ENCODE measurements around the gene SLC22A4. TPM values are rescaled to one million over a fixed set of nuclear protein-coding genes. Genes with fewer than 3 reads are reported as not detected.

Gene SLC22A4
- total RNA-seq, 1 donor from 2014 or later: 1.7 TPM

DNA sequence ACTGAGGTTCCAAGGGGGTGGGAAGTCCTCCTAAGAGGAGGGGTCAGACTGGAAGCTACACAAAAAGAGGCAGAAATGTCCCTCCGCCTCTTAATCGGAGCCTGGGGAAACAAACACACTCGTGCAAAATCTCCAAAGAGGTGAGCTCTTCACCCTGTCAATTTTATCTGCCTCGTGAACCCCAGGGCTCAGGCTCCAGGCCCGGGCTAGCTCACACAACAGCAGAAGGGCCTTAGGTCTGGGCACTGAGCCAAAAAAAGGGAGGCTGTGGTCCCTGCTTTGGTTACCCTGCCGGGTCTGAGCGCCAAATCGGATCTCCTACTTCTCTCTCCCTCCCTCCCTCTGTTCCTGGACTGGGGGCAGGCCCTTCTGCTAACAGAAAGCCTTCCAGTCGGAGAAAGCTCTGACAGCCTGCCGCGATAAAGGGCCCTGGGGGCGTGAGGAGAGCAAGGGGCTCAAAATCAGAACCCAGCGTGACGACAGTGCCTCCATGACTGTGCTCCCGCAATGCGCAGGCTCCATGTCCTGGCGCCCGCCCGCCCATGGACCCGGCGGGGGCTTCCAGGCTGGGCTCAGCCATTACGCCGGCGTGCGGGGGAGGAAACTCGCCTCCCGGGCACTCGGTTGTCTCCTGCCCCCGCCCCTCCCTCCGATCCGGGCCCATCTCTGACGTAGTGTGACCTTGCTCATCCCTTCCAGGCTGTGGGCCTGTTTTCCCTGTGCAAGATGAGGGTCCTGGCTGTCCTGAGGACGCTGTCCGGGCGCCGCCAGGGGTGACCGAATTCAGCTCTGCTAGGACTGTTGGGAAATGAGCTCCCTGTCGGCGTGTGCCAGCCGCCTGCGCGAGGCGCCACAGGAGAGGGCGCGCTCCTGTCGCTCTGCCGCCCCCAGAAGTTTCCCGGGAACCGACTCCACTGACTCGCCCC is 865 bp upstream of the SLC22A4 start:
- DNase-seq (ENCODE audit: low spot score): peak; percentile 53
- Mint-ChIP-seq H3K27me3 (ENCODE audit: low read depth) (no peaks in the 10 kb centered on the region), H3K27ac (peak overlapping the region; percentile 90), H3K9me3 (no peaks in the 10 kb centered on the region), H3K4me3 (ENCODE audit: low read depth) (peak overlapping the region; percentile 92), H3K4me1 (ENCODE audit: low read depth) (peaks cover 34% of the 10 kb centered on the region), H3K36me3 (ENCODE audit: low read depth) (no peaks in the 10 kb centered on the region)
- intact Hi-C loops (cut with micrococcal nuclease): loop anchor here (2.0 to 5.0 kb wide), 6 partner anchors 21 to 199 kb away; partner anchors contain the start of genes IRF1 and SLC22A5

DNA sequence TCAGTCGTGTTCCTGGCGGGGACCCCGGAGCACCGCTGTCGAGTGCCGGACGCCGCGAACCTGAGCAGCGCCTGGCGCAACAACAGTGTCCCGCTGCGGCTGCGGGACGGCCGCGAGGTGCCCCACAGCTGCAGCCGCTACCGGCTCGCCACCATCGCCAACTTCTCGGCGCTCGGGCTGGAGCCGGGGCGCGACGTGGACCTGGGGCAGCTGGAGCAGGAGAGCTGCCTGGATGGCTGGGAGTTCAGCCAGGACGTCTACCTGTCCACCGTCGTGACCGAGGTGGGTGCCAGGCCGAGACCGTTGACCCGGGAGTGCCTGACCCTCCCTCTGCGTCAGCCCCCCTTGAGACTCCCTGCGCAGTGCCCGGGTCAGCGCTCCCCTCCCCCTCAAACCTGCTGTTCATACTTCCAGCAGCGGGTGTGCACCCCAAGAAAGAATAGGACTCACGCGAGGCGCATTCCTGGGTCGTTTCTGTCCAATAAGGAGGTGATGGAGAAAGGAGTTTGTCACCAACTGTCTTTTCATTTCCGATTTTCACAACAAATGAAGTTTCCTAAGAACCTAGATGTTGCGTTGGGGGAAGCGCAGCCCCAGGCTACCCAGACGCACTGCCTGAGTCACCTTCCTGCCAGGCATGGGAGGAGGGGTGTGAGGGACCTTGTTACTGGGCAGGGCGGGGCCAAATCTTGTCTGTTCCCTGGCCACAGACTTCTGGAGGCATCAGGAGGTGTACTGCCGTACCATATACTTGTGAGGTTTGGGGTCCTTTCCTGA is 722 bp downstream of the SLC22A4 start:
- Mint-ChIP-seq H3K9me3 (no peaks in the 10 kb centered on the region), H3K27me3 (ENCODE audit: low read depth) (no peaks in the 10 kb centered on the region), H3K36me3 (ENCODE audit: low read depth) (no peaks in the 10 kb centered on the region), H3K4me3 (ENCODE audit: low read depth) (peak overlapping the region; percentile 92), H3K4me1 (ENCODE audit: low read depth) (peaks cover 35% of the 10 kb centered on the region), H3K27ac (peak overlapping the region; percentile 89)
- intact Hi-C loops (cut with micrococcal nuclease): loop anchor here (2.0 to 5.0 kb wide), 5 partner anchors 58 to 224 kb away; partner anchors contain the start of genes IRF1 and SLC22A5
- peak; percentile 54 for DNase-seq (ENCODE audit: low spot score)

DNA sequence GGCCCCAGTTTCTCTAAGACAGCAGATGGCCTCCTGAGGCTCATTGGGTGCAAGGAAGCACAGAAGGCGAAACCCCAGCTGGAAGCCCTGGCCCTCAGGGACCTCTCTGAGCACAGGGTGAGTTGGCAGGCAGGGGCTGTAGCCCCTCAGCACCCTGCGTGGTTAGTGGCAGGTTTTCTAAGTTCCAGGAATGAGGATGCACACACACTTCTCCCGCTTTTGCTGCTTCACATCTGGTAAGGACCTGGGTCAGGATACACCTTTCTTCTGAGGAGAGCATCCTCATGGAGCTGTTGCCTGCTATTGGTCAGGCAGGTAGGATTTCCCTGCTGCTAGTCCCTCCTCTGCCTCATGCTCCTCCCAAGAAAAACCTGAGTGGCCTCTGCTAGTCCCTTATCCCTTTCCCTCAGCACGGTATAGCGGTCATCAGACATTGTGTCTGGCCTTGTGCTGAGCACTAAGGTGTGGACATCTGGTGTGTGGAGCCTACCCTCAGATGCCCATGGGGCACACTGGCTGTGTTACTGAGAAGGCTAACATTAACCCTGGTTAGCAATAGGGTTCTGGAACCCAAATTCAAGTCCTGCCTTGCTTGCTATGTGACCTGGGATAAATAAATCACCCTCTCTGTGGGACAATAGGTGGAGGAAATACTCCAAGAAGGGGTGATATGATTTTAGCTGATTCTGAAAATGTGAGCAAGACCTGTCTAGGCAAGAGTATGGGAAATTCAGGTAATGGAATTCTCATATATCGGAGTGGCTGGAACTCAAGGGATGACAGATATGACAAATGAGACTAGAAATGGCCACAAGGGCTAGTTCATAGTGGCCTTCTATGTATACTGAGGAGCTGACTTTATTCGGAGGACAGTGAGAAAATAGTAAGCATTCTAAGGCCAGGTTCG is 1.6 kb downstream of the SLC22A4 start:
- no peak for DNase-seq (ENCODE audit: low spot score)
- H3K4me3 Mint-ChIP-seq (ENCODE audit: low read depth): peak overlapping the region; percentile 92
- intact Hi-C loops (cut with micrococcal nuclease): loop anchor here (2.0 kb wide), 1 partner anchor 225 kb away; no protein-coding TSS in a partner anchor
- peaks cover 35% of the 10 kb centered on the region for H3K4me1 Mint-ChIP-seq (ENCODE audit: low read depth)
- no peaks in the 10 kb centered on the region for H3K27me3 Mint-ChIP-seq (ENCODE audit: low read depth)
- H3K9me3 Mint-ChIP-seq: no peaks in the 10 kb centered on the region
- peak overlapping the region; percentile 35 for H3K27ac Mint-ChIP-seq
- H3K36me3 Mint-ChIP-seq (ENCODE audit: low read depth): no peaks in the 10 kb centered on the region

DNA sequence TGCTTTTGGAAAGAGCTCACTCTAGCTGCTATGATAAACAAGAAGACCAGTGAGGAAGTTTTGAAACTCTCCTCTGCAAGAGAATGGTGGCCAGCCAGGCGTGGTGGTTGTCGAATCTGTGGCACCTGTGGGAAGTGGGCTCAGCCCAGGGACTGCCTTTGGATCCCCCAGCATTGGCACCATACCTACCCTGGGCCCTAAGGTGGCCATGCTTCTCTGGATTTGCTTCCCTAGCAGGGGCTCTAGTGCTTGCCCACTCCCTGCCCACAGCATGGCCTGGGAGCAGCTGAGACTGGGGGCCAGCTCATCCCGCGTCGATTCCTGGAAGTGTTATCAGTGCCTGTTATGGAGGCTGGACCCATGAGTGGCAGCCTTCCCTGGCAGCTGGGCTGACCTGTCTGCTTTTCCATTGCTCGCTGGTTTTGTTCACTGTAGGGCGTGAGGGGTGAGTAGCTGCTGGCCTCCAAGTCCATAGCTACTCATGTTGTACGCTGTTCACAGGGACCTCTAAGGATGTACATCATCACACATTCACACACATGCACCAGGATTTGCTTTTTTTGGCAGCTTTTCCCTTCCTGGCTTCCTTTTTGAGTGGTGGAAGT is 2.3 kb downstream of the SLC22A4 start:
- peaks cover 35% of the 10 kb centered on the region for H3K4me1 Mint-ChIP-seq (ENCODE audit: low read depth)
- H3K9me3 Mint-ChIP-seq: no peaks in the 10 kb centered on the region
- intact Hi-C loops (cut with micrococcal nuclease): no loop called here
- no peak for DNase-seq (ENCODE audit: low spot score)
- no peak overlapping the region for H3K4me3 Mint-ChIP-seq (ENCODE audit: low read depth)
- no peaks in the 10 kb centered on the region for H3K36me3 Mint-ChIP-seq (ENCODE audit: low read depth)
- no peak overlapping the region for H3K27ac Mint-ChIP-seq
- H3K27me3 Mint-ChIP-seq (ENCODE audit: low read depth): no peaks in the 10 kb centered on the region

DNA sequence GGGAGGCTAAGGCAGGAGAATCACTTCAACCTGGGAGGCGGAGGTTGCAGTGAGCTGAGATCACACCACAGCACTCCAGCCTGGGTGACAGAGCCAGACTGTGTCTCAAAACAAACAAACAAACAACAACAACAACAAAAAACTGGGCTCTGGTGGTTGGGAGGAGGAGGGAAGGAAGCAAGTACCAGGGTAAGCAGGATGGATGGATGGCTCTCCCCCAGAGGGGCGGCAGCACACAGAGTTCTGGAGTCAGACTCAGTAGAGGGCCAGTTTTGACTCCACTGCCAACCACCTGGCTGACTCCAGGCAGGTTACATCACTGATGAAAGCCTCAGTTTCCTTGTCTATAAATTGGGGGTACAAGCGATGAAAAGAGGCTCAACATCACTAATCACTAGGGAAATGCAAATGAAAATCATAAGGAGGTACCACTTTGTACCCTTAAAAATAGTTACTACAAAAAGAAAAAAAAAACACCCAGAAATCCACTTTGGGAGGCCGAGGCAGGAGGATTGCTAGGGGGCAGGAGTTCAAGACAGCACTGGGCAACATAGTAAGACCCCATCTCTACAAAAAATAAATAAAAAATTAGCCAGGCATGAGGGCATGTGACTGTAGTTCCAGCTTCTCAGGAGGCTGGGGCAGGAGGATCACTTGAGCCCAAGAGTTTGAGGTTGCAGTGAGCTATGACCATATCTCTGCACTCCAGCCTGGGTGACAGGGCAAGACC is 3.2 kb downstream of the SLC22A4 start:
- DNase-seq (ENCODE audit: low spot score): no peak
- Mint-ChIP-seq H3K36me3 (ENCODE audit: low read depth) (no peaks in the 10 kb centered on the region), H3K4me1 (ENCODE audit: low read depth) (peaks cover 32% of the 10 kb centered on the region), H3K27me3 (ENCODE audit: low read depth) (no peaks in the 10 kb centered on the region), H3K27ac (no peak overlapping the region), H3K4me3 (ENCODE audit: low read depth) (no peak overlapping the region), H3K9me3 (no peaks in the 10 kb centered on the region)
- intact Hi-C loops (cut with micrococcal nuclease): no loop called here

DNA sequence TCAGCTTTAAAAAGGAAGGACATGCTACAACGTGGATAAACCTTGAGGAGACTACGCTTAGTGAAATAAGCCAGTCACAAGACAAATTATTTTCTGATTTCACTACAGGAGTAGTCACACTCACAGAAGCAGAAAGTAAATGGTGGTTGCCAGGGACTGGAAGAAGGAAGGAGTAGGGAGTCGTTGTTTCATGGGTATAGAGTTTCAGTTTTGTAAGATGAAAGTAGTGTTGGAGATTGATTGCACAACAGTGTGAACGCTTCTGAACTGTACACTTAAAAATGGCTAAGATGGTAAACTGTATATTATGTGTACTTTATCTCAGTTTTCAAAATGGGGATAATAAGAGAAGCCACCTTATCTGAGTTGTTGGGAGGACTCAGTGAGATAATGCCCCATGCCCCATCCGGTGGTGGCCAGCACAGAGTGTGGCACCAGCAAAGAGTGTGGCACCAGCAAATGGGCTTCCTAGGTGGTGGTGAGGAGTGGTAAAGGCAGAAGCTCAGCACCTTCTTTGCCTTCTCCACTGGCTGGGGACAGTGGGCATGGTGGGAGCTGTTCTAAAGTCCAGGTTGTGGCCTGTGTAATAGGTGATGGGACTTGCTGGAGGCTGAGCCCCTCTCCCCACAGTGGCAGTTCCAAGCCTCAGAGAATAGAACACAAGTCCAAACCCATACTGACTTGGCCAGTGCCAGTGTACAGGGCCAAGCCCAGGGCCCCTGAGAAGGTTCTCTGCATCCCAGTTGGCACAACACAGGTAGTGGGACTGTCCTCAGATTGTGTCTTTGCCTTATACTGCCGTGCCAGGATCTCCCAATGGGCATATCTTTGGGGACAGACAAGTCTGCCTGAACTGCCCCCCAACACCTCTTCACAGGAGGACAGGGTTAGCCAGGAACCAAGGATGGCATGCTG is 4.4 kb downstream of the SLC22A4 start:
- H3K4me1 Mint-ChIP-seq (ENCODE audit: low read depth): peaks cover 26% of the 10 kb centered on the region
- H3K27me3 Mint-ChIP-seq (ENCODE audit: low read depth): no peaks in the 10 kb centered on the region
- no peak for DNase-seq (ENCODE audit: low spot score)
- no peak overlapping the region for H3K27ac Mint-ChIP-seq
- intact Hi-C loops (cut with micrococcal nuclease): no loop called here
- H3K4me3 Mint-ChIP-seq (ENCODE audit: low read depth): no peak overlapping the region
- H3K36me3 Mint-ChIP-seq (ENCODE audit: low read depth): peaks cover 2% of the 10 kb centered on the region
- no peaks in the 10 kb centered on the region for H3K9me3 Mint-ChIP-seq

DNA sequence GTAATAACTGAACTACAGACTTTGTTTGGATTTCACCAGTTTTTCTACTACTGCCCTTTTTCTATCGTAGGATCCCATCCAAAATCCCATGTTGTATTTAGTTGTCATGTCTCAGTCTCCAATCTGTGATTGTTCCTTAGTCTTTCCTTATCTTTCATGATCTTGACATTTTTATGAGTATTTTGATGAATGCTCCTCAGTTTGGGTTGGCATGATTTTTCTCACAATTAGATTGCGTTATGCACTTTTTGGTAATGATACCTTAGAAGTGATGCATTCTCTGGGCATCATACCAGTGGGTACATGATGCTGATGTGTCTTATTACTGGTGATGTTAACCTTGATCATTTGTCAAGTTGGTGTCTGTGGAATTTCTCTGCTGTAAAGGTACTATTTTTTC is 5.7 kb downstream of the SLC22A4 start:
- Mint-ChIP-seq H3K4me1 (ENCODE audit: low read depth) (peaks cover 20% of the 10 kb centered on the region), H3K4me3 (ENCODE audit: low read depth) (no peak overlapping the region), H3K9me3 (peaks cover 1% of the 10 kb centered on the region), H3K27me3 (ENCODE audit: low read depth) (no peaks in the 10 kb centered on the region), H3K27ac (no peak overlapping the region), H3K36me3 (ENCODE audit: low read depth) (peaks cover 4% of the 10 kb centered on the region)
- intact Hi-C loops (cut with micrococcal nuclease): no loop called here
- no peak for DNase-seq (ENCODE audit: low spot score)

DNA sequence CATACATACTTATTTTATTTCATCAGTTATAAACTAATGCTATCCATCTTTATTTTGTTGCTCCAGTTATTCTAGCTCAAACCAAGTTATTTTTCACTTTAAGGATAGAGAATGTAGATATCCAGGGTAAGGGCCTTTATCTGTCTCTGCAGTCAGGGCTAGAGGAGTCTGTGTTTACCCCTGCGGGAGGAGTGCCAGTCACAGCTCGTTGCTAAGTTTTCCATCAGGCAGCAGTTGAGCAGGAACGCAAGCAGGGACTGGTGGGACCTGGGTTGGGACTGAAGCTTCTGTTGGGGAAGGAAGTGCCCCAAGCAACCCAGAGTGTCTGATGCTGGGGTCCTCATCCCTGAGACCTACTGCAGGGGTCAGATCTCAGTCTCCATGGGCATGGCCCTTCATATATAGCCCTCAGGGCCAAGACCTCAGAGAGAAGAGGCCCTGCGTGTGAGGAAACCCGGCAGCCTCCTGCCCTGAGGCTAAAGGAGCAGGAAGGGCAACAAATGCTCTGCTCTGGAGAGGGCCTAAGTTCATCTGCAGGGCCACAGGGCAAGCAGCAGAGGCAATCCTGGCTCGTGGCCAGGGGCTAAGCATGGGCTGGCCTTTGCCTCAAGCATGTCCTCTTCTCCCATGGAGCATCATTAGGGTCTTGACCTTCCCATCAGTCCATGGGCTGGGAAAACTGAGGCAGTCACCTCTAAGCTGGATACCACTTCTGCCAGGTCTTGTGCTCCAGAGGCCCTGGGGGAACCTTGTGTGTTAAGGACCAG is 6.6 kb downstream of the SLC22A4 start:
- Mint-ChIP-seq H3K4me1 (ENCODE audit: low read depth) (peaks cover 13% of the 10 kb centered on the region), H3K9me3 (peaks cover 7% of the 10 kb centered on the region), H3K27me3 (ENCODE audit: low read depth) (no peaks in the 10 kb centered on the region), H3K4me3 (ENCODE audit: low read depth) (no peak overlapping the region), H3K36me3 (ENCODE audit: low read depth) (peaks cover 9% of the 10 kb centered on the region), H3K27ac (no peak overlapping the region)
- intact Hi-C loops (cut with micrococcal nuclease): no loop called here
- DNase-seq (ENCODE audit: low spot score): no peak

DNA sequence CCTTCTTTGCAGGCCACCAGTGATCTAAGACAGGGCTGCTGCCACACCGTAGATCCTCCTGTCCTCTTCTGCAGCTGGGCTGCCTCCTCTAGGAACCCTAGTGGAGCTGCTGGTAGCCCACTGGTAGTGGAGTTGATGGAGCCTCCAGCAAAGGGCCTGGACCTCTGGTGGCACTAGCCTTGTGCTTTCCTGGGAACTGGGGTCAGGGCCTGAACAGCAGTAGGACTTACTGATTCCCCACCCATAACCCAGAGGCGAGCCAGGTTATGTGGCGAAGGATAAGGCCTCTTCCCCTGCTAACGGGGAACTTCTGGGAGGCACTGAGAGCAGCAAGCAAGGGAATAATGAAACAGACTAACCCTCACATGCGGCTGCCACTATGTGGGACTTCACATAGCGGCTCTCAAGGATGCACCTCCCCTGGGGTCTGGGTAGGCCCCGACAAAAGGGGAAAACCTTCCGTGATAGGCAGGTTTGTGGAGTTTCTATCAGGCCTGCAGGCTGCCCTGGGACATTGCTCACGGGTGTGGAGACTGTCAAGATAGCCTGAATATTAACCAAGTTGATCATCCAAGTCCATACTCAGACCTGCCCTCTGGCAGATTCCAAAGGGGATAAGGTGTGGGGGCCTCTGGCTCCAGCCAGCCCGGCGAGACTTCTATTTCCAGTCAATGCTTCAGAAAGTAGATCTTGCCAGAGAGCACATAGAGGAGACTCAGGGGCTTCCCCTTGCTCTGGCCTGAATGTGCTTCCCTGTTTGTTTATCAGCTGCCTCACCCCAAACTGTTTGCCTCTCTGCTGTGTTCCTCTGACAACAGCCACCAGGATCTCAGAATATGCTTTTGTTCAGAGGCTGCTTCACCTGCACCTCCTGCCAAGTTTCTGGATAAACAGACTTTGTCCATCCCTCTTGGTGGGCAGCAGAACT is 7.4 kb downstream of the SLC22A4 start:
- Mint-ChIP-seq H3K4me1 (ENCODE audit: low read depth) (peaks cover 8% of the 10 kb centered on the region), H3K9me3 (peaks cover 7% of the 10 kb centered on the region), H3K4me3 (ENCODE audit: low read depth) (no peak overlapping the region), H3K36me3 (ENCODE audit: low read depth) (peaks cover 9% of the 10 kb centered on the region), H3K27me3 (ENCODE audit: low read depth) (no peaks in the 10 kb centered on the region), H3K27ac (no peak overlapping the region)
- intact Hi-C loops (cut with micrococcal nuclease): no loop called here
- DNase-seq (ENCODE audit: low spot score): no peak

DNA sequence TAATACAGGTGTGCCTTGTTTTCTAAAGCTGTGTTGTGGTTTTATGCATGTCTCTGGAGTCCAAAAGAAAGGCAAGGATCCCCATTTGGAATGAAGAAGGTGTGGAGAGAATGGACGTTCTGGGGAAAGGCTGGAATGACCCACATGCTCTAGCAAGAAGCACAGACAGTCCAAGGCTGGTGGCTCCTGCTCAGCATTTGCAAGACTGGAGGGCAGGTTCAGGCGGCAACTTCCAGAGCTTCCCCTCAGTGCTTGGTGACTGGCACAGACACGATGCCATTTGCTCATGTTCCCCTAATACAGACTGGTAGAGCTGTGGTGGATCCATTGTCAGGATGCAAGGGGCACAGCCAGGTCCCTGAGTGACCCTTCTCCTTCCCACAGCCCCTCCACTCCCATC is 8.2 kb downstream of the SLC22A4 start:
- H3K27me3 Mint-ChIP-seq (ENCODE audit: low read depth): no peaks in the 10 kb centered on the region
- H3K27ac Mint-ChIP-seq: no peak overlapping the region
- no peak for DNase-seq (ENCODE audit: low spot score)
- peaks cover 9% of the 10 kb centered on the region for H3K36me3 Mint-ChIP-seq (ENCODE audit: low read depth)
- H3K4me1 Mint-ChIP-seq (ENCODE audit: low read depth): peaks cover 5% of the 10 kb centered on the region
- peaks cover 7% of the 10 kb centered on the region for H3K9me3 Mint-ChIP-seq
- no peak overlapping the region for H3K4me3 Mint-ChIP-seq (ENCODE audit: low read depth)
- intact Hi-C loops (cut with micrococcal nuclease): no loop called here
